ENCODE results near the gene NLRP5. TPM values are rescaled to one million over a fixed set of nuclear protein-coding genes. Genes with fewer than 3 reads are reported as not detected.

Gene NLRP5
- total and polyA plus RNA-seq, 2 experiments from 2014 or later: not detected

GRCh38 chr19:56076498-56076897, 89.9 kb downstream of the NLRP5 start:
- H3K9me3 ChIP-seq (ENCODE audit: low read depth): no peaks in the 10 kb centered on the region
- 5 to 7% methylated on average over 5 of the region's 5 CpGs for WGBS, 2 experiments (ENCODE audit: low coverage in 1 of 2, low lambda C conversion rate in 2 of 2, missing lambda C conversion rate in 2 of 2)
- DNase-seq: peak; percentile 72
- no peak overlapping the region for H2AFZ ChIP-seq
- no peak overlapping the region for H3K27ac ChIP-seq
- no peak overlapping the region for H3K4me3 ChIP-seq
- H3K4me1 ChIP-seq (ENCODE audit: insufficient read depth): 0 out of 2 replicates have a peak, but pooled peaks cover 3% of the 10 kb centered on the region
- H4K20me1 ChIP-seq (ENCODE audit: insufficient read depth): no peaks in the 10 kb centered on the region
- no peaks in the 10 kb centered on the region for H3F3A ChIP-seq (ENCODE audit: insufficient read depth)
- H3K9me2 ChIP-seq (ENCODE audit: insufficient read depth): no peaks in the 10 kb centered on the region
- in situ Hi-C loops (cut with MboI): loop anchor here (10.0 kb wide), 1 partner anchor 248 kb away; no protein-coding TSS in a partner anchor
- no peaks in the 10 kb centered on the region for H3K27me3 ChIP-seq (replicated peaks; ENCODE audit: insufficient read depth)
- H3K9ac ChIP-seq: no peak overlapping the region
- TF ChIP-seq EZH2phosphoT487 (IDR thresholded peaks at IDR 0.05; ENCODE audit: insufficient read depth, low read depth) (no peak), EZH2 (IDR thresholded peaks at IDR 0.05; ENCODE audit: insufficient read depth, poor library complexity, severe bottlenecking) (no peak)
- H3K4me2 ChIP-seq (ENCODE audit: unreplicated experiment): no peak overlapping the region
- H3K36me3 ChIP-seq (ENCODE audit: low read depth): no peaks in the 10 kb centered on the region
- no peaks in the 10 kb centered on the region for H3K79me2 ChIP-seq (ENCODE audit: insufficient read depth)

DNA sequence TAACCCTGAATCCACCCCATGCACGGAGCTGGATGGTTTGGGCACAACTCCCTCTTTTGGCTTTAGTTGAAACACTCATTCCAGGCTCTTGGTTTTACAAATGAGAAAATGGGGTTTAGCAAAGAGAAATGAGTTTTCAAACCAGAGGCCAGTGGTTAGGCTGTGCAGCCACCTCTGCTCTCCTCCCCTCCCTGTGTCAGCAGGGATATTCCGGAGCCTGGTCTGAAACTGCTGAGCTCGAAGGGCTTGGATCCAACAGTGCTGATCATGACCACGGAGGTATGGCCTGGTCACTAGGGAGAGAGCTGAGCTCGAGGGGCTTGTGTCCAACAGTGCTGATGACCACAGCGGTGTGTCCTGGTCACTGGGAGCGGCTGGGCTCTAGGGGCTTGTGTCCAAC, 93.0 kb downstream of the NLRP5 start:
- Histone ChIP-seq H3K4me1 (ENCODE audit: insufficient read depth) (0 out of 2 replicates have a peak, but pooled peaks cover 6% of the 10 kb centered on the region), H3K9ac (no peak overlapping the region), H3K27ac (no peak overlapping the region), H3K9me3 (ENCODE audit: low read depth) (no peaks in the 10 kb centered on the region), H3K4me2 (ENCODE audit: unreplicated experiment) (no peak overlapping the region), H3K9me2 (ENCODE audit: insufficient read depth) (no peaks in the 10 kb centered on the region), H3K79me2 (ENCODE audit: insufficient read depth) (no peaks in the 10 kb centered on the region), H3F3A (ENCODE audit: insufficient read depth) (no peaks in the 10 kb centered on the region), H3K27me3 (replicated peaks; ENCODE audit: insufficient read depth) (no peaks in the 10 kb centered on the region), H2AFZ (no peak overlapping the region), H3K4me3 (no peak overlapping the region), H4K20me1 (ENCODE audit: insufficient read depth) (no peaks in the 10 kb centered on the region), H3K36me3 (ENCODE audit: low read depth) (no peaks in the 10 kb centered on the region)
- TF ChIP-seq EZH2 (IDR thresholded peaks at IDR 0.05; ENCODE audit: insufficient read depth, poor library complexity, severe bottlenecking) (no peak), EZH2phosphoT487 (IDR thresholded peaks at IDR 0.05; ENCODE audit: insufficient read depth, low read depth) (no peak)
- in situ Hi-C loops (cut with MboI): loop anchor here (10.0 kb wide), 1 partner anchor 245 kb away; no protein-coding TSS in a partner anchor
- no peak for DNase-seq
- 65 to 75% methylated on average over 6 to 7 of the region's 7 CpGs for WGBS, 2 experiments (ENCODE audit: low coverage in 1 of 2, low lambda C conversion rate in 2 of 2, missing lambda C conversion rate in 2 of 2)

DNA sequence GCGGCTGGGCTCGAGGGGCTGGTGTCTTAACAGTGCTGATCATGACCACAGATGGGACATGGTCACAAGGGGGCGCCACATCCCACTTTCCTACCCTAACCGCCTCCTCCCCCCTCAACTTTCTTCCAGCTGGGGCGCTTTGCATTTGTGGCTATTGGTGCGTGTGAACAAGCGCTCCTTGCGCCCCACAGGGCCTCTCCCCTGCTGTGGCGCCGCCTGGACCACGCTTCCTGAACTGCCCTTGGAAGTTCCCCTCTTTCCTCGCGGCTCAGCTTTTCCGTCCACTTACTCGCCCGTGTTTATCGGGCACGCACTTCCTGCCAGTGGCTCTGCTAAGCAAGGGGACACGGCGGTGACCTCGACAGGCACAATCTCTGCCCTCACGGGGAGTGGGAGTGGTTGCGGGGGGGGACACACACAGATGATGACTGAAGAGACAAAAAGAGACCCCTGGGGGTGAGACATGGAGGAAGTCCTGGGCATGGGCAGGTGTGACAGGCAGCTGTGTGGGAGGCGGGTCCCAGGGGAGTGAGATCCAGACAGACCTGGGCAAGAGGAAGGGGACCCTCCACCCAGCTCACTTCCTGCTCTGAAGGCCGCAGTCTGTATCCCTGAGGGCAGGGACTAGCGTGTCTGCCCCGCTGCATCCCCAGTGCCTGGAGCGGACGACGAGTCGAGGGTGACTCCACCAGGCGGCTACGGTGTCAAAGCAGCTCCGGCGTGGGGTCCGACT, 94.3 kb downstream of the NLRP5 start:
- Histone ChIP-seq H3F3A (ENCODE audit: insufficient read depth) (no peaks in the 10 kb centered on the region), H4K20me1 (ENCODE audit: insufficient read depth) (no peaks in the 10 kb centered on the region), H3K4me3 (peak overlapping the region; percentile 81), H3K27me3 (replicated peaks; ENCODE audit: insufficient read depth) (no peaks in the 10 kb centered on the region), H3K9me3 (ENCODE audit: low read depth) (no peaks in the 10 kb centered on the region), H3K4me1 (ENCODE audit: insufficient read depth) (0 out of 2 replicates have a peak, but pooled peaks cover 6% of the 10 kb centered on the region), H3K27ac (no peak overlapping the region), H3K4me2 (ENCODE audit: unreplicated experiment) (peak overlapping the region; percentile 93), H3K36me3 (ENCODE audit: low read depth) (no peaks in the 10 kb centered on the region), H3K9ac (peak overlapping the region; percentile 77), H2AFZ (peak overlapping the region; percentile 89), H3K9me2 (ENCODE audit: insufficient read depth) (no peaks in the 10 kb centered on the region), H3K79me2 (ENCODE audit: insufficient read depth) (no peaks in the 10 kb centered on the region)
- no peak for TF ChIP-seq EZH2phosphoT487 (IDR thresholded peaks at IDR 0.05; ENCODE audit: insufficient read depth, low read depth)
- TF ChIP-seq EZH2 (IDR thresholded peaks at IDR 0.05; ENCODE audit: insufficient read depth, poor library complexity, severe bottlenecking): no peak
- in situ Hi-C loops (cut with MboI): no loop called here
- 4 to 6% methylated on average over 34 to 36 of the region's 36 CpGs for WGBS, 2 experiments (ENCODE audit: low coverage in 1 of 2, low lambda C conversion rate in 2 of 2, missing lambda C conversion rate in 2 of 2)
- DNase-seq: peak; percentile 86

GRCh38 chr19:56083668-56084067, 97.1 kb downstream of the NLRP5 start:
- in situ Hi-C loops (cut with MboI): no loop called here
- Histone ChIP-seq H3K9me3 (ENCODE audit: low read depth) (no peaks in the 10 kb centered on the region), H3K4me1 (ENCODE audit: insufficient read depth) (0 out of 2 replicates have a peak, but pooled peaks cover 6% of the 10 kb centered on the region), H4K20me1 (ENCODE audit: insufficient read depth) (no peaks in the 10 kb centered on the region), H3K9ac (no peak overlapping the region), H2AFZ (no peak overlapping the region), H3K4me2 (ENCODE audit: unreplicated experiment) (no peak overlapping the region), H3K4me3 (no peak overlapping the region), H3F3A (ENCODE audit: insufficient read depth) (no peaks in the 10 kb centered on the region), H3K9me2 (ENCODE audit: insufficient read depth) (no peaks in the 10 kb centered on the region), H3K27me3 (replicated peaks; ENCODE audit: insufficient read depth) (no peaks in the 10 kb centered on the region), H3K27ac (no peak overlapping the region), H3K36me3 (ENCODE audit: low read depth) (no peaks in the 10 kb centered on the region), H3K79me2 (ENCODE audit: insufficient read depth) (no peaks in the 10 kb centered on the region)
- no peak for DNase-seq
- TF ChIP-seq EZH2 (IDR thresholded peaks at IDR 0.05; ENCODE audit: insufficient read depth, poor library complexity, severe bottlenecking) (no peak), EZH2phosphoT487 (IDR thresholded peaks at IDR 0.05; ENCODE audit: insufficient read depth, low read depth) (no peak)
- WGBS, 2 experiments (ENCODE audit: low coverage in 1 of 2, low lambda C conversion rate in 2 of 2, missing lambda C conversion rate in 2 of 2): 70% methylated on average over 9 of the region's 9 CpGs

Data from GM23248 (cell line).